Astrocyte of the spinal cord (primary cell): ENCODE results near the gene DOCK9.

Source experiments
- DNase-seq: peaks from one replicate; pipeline ENCODE4 v3.0.0; 2011; ENCODE audit warnings: low read depth, low spot score
- H3K4me3 ChIP-seq: 2 replicates; pipeline ENCODE4 v1.5.1; 2011; ENCODE audit warnings: low read depth, mild to moderate bottlenecking, low read length, moderate library complexity
- in situ Hi-C: cut with HindIII; loops from 2 replicates; pipeline ENCODE4 v1.10.0; 2017; ENCODE audit warnings: low sequenced_read_pairs
- TF ChIP-seq, protein P1 (sequence below): IDR thresholded peaks from 2 replicates; pipeline ENCODE4 v1.5.1; 2012; ENCODE audit warnings: low read depth, mild to moderate bottlenecking, low read length, inconsistent platforms

The DOCK9 gene

GRCh38 chr13:98912846-98913245, 65.0 kb downstream of the DOCK9 start:
- in situ Hi-C loops: no loop called here

GRCh38 chr13:98910501-98910951, 67.3 kb downstream of the DOCK9 start:
- no peak overlapping the region for H3K4me3 ChIP-seq
- TF ChIP-seq, protein P1, sequence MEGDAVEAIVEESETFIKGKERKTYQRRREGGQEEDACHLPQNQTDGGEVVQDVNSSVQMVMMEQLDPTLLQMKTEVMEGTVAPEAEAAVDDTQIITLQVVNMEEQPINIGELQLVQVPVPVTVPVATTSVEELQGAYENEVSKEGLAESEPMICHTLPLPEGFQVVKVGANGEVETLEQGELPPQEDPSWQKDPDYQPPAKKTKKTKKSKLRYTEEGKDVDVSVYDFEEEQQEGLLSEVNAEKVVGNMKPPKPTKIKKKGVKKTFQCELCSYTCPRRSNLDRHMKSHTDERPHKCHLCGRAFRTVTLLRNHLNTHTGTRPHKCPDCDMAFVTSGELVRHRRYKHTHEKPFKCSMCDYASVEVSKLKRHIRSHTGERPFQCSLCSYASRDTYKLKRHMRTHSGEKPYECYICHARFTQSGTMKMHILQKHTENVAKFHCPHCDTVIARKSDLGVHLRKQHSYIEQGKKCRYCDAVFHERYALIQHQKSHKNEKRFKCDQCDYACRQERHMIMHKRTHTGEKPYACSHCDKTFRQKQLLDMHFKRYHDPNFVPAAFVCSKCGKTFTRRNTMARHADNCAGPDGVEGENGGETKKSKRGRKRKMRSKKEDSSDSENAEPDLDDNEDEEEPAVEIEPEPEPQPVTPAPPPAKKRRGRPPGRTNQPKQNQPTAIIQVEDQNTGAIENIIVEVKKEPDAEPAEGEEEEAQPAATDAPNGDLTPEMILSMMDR: no peak
- DNase-seq: peak; percentile 56
- in situ Hi-C loops: no loop called here

More at GRCh38 chr13:98912846-98913245, 65.0 kb downstream of the DOCK9 start:
- DNase-seq: no peak
- H3K4me3 ChIP-seq: no peak overlapping the region
- TF ChIP-seq, protein P1: no peak

- no peak overlapping the region for H3K4me3 ChIP-seq
- in situ Hi-C loops: no loop called here
- peak; percentile 29 for DNase-seq
- TF ChIP-seq, protein P1: no peak
Measured at GRCh38 chr13:98909016-98909415, 68.8 kb downstream of the DOCK9 start.

- DNase-seq: no peak
- in situ Hi-C loops: no loop called here
- no peak overlapping the region for H3K4me3 ChIP-seq
- TF ChIP-seq, protein P1: no peak
Measured at GRCh38 chr13:98906746-98907502, 70.9 kb downstream of the DOCK9 start.

GRCh38 chr13:98905199-98905598, 72.7 kb downstream of the DOCK9 start:
- no peak for DNase-seq
- TF ChIP-seq, protein P1: no peak
- in situ Hi-C loops: no loop called here
- H3K4me3 ChIP-seq: no peak overlapping the region

DNA sequence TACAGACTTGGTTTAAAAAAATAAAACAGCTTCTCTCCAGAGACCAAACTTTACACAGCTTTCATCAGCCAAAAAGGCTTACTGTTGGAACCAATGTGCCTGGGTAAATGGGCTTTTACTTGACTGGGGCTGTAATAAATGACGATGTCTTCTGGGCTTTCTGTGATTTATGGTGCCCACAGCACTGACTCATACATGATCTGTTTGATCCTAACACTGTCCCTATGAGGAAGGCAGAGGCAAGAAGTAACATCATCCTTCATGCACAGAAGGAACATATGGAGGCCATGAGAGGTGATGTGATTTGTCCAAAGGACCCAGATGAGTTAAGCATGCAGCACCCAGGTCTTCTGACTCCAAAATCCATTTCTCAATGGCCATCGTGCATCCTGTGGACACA, 77.4 kb downstream of the DOCK9 start:
- in situ Hi-C loops: no loop called here
- H3K4me3 ChIP-seq: no peak overlapping the region
- no peak for DNase-seq
- TF ChIP-seq, protein P1: no peak
